Measurements from ENCODE around the gene MED13L.

MED13L gene

DNA sequence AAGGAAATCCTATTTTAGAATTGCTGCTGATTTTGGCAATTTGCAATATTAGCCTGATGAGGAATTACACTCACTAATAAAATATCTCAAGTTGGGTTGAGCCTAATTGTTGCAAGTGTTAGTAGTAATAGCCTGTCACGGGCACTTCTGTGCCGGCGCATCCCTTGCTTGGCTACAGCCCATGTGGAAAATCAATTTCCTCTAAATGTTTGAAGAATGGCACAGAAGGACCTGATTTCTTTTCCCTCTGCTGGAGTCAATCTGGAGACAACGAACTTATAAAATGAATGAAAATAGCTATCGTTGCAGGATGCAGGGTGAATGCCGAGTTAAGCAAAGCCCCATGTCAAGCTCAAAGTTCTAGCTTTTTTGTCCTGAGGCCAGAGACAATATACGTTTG is 31.2 kb upstream of the MED13L start:
- Histone ChIP-seq H3K9me3 (ENCODE audit: insufficient read depth, low read length) (no peaks in the 10 kb centered on the region), H3K36me3 (ENCODE audit: low read length) (no peaks in the 10 kb centered on the region), H3K27me3 (ENCODE audit: low read length) (no peaks in the 10 kb centered on the region), H2AFZ (ENCODE audit: low read depth, low read length, severe bottlenecking) (no peak overlapping the region), H4K20me1 (ENCODE audit: low read depth, low read length) (no peaks in the 10 kb centered on the region), H3K9ac (ENCODE audit: low read length) (no peak overlapping the region), H3K79me2 (ENCODE audit: insufficient read depth, low read length) (no peaks in the 10 kb centered on the region), H3K27ac (ENCODE audit: low read depth, low read length) (no peak overlapping the region), H3K9me2 (replicated peaks; ENCODE audit: insufficient read depth, low read length) (no peaks in the 10 kb centered on the region), H3F3A (ENCODE audit: insufficient read depth) (no peaks in the 10 kb centered on the region), H3K4me3 (ENCODE audit: insufficient read depth, low read length, poor library complexity, severe bottlenecking) (no peak overlapping the region), H3K4me2 (ENCODE audit: low read depth, low read length, poor library complexity, severe bottlenecking) (no peak overlapping the region)
- TF ChIP-seq EZH2phosphoT487 (conservative IDR thresholded peaks at IDR 0.05; ENCODE audit: low read length): no peak
- TF ChIP-seq, protein P1, sequence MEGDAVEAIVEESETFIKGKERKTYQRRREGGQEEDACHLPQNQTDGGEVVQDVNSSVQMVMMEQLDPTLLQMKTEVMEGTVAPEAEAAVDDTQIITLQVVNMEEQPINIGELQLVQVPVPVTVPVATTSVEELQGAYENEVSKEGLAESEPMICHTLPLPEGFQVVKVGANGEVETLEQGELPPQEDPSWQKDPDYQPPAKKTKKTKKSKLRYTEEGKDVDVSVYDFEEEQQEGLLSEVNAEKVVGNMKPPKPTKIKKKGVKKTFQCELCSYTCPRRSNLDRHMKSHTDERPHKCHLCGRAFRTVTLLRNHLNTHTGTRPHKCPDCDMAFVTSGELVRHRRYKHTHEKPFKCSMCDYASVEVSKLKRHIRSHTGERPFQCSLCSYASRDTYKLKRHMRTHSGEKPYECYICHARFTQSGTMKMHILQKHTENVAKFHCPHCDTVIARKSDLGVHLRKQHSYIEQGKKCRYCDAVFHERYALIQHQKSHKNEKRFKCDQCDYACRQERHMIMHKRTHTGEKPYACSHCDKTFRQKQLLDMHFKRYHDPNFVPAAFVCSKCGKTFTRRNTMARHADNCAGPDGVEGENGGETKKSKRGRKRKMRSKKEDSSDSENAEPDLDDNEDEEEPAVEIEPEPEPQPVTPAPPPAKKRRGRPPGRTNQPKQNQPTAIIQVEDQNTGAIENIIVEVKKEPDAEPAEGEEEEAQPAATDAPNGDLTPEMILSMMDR (IDR thresholded peaks at IDR 0.05; ENCODE audit: insufficient read depth, low read length, poor library complexity, severe bottlenecking): no peak

DNA sequence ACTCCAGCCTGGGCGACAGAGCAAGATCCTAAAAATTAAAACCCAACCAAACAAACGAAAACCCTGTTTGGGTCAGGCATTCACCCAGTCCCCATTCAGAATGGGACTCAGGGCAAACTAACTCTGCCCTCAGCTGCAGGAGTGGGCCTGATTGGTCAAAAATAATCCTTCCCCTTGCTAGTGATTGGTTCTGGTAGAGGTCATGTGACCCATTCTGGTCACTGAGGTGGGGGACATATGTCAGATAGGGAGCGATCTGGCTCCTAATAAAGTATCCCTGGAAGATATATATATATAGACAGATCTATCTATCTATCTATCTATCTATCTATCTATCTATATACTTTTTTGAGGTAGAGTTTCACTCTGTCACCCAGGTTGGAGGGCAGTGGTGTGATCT is 29.5 kb upstream of the MED13L start:
- H3K36me3 ChIP-seq (ENCODE audit: low read length): no peaks in the 10 kb centered on the region
- no peaks in the 10 kb centered on the region for H3K9me3 ChIP-seq (ENCODE audit: insufficient read depth, low read length)
- TF ChIP-seq EZH2phosphoT487 (conservative IDR thresholded peaks at IDR 0.05; ENCODE audit: low read length): no peak
- TF ChIP-seq, protein P1 (IDR thresholded peaks at IDR 0.05; ENCODE audit: insufficient read depth, low read length, poor library complexity, severe bottlenecking): no peak
- no peaks in the 10 kb centered on the region for H4K20me1 ChIP-seq (ENCODE audit: low read depth, low read length)
- no peaks in the 10 kb centered on the region for H3F3A ChIP-seq (ENCODE audit: insufficient read depth)
- no peaks in the 10 kb centered on the region for H3K9me2 ChIP-seq (replicated peaks; ENCODE audit: insufficient read depth, low read length)
- H3K27me3 ChIP-seq (ENCODE audit: low read length): no peaks in the 10 kb centered on the region
- H3K79me2 ChIP-seq (ENCODE audit: insufficient read depth, low read length): no peaks in the 10 kb centered on the region
- no peak overlapping the region for H3K27ac ChIP-seq (ENCODE audit: low read depth, low read length)
- no peak overlapping the region for H2AFZ ChIP-seq (ENCODE audit: low read depth, low read length, severe bottlenecking)
- no peak overlapping the region for H3K4me3 ChIP-seq (ENCODE audit: insufficient read depth, low read length, poor library complexity, severe bottlenecking)
- no peak overlapping the region for H3K4me2 ChIP-seq (ENCODE audit: low read depth, low read length, poor library complexity, severe bottlenecking)
- H3K9ac ChIP-seq (ENCODE audit: low read length): no peak overlapping the region

DNA sequence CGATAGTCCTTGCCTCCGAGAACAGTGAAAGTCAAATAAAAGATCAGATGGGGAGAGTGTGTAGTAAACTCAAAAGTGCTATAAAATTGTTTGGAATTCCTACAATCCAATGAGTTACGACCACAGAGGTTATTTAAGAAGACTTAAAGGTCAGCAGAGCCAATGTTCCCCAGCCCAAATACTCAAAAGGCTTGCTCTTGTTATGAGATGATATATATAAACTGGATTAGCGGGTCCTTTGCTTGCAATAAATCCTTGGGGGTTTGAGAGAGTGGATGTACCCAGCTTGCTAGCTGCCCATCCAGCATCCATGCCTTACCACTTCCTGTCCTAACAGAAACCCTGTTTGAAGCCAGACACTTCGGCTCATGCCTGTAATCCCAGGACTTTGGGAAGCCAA is 29.0 kb upstream of the MED13L start:
- no peaks in the 10 kb centered on the region for H3K9me3 ChIP-seq (ENCODE audit: insufficient read depth, low read length)
- no peak overlapping the region for H2AFZ ChIP-seq (ENCODE audit: low read depth, low read length, severe bottlenecking)
- H3K27me3 ChIP-seq (ENCODE audit: low read length): no peaks in the 10 kb centered on the region
- H3K4me2 ChIP-seq (ENCODE audit: low read depth, low read length, poor library complexity, severe bottlenecking): no peak overlapping the region
- H3K36me3 ChIP-seq (ENCODE audit: low read length): no peaks in the 10 kb centered on the region
- H3F3A ChIP-seq (ENCODE audit: insufficient read depth): no peaks in the 10 kb centered on the region
- H3K4me3 ChIP-seq (ENCODE audit: insufficient read depth, low read length, poor library complexity, severe bottlenecking): no peak overlapping the region
- H3K9me2 ChIP-seq (replicated peaks; ENCODE audit: insufficient read depth, low read length): no peaks in the 10 kb centered on the region
- no peak overlapping the region for H3K9ac ChIP-seq (ENCODE audit: low read length)
- H3K27ac ChIP-seq (ENCODE audit: low read depth, low read length): no peak overlapping the region
- no peaks in the 10 kb centered on the region for H3K79me2 ChIP-seq (ENCODE audit: insufficient read depth, low read length)
- H4K20me1 ChIP-seq (ENCODE audit: low read depth, low read length): no peaks in the 10 kb centered on the region
- TF ChIP-seq, protein P1 (IDR thresholded peaks at IDR 0.05; ENCODE audit: insufficient read depth, low read length, poor library complexity, severe bottlenecking): no peak
- no peak for TF ChIP-seq EZH2phosphoT487 (conservative IDR thresholded peaks at IDR 0.05; ENCODE audit: low read length)

All from SU-DHL-6 (cell line).